GM21447 (cell line): ENCODE measurements around the gene CISD1.
A peak's percentile ranks its signal among the peaks of the same experiment; 100 is the strongest.

Source experiments
- ATAC-seq: cut with Tn5 transposase; IDR thresholded peaks from one replicate; pipeline ENCODE4 v1.9.1; 2021; ENCODE audit not compliant: unreplicated experiment

The CISD1 gene

DNA sequence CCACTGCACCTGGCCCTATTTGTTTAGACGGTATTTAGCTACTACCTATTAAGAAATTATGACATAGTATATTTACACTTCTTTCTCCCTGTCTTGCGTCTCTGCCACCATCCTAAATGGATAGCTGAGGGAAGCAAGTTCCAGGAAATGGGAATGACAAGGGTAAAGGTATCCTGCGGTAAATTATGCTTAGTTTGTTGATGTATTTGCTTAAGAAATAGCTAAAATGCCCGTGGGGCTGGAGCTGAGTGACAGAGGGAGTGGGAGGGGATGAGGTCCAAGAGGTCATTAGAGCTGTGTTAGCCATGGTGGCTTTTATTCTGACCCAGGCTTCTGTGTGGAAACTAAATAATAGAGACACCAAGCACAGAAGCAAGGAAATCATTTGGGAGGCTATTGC is 36.9 kb downstream of the CISD1 start:
- ATAC-seq = no peak

DNA sequence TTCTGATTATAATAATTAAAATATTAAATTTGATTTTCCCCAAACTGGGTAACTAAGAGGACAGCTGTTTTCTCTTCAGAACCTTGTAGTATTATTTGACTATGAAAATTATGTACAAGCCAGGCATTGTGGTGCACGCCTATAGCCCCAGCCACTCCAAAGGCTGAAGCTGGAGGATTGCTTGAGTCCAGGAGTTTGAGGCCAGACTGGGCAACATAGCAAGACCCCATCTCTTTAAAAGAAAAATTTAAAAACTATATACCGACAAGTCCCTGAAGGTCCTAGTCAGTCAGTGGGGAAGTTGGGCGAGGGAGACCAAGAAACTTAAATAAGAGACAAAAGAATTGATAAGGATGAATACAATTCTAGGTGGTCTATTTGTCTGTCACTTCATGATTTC is 38.7 kb downstream of the CISD1 start:
- no peak for ATAC-seq

DNA sequence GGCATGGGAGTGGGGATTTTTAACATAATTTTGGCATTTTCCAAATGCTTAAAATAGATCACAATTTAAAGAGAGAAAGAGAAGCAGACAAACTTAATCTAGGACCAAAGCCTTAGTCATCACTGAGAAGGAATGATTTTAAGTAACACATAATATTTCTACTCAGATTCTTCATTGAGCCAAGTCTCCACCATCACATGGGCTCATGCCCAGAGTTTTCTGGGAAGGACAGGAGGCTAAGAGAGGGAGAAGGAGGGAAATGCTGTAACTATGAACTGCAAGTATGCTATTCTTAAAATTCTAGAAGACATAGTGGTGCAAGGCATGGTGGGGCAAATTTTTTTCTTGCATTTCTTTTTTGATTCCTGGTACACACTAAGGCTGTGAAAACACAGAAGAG is 42.1 kb downstream of the CISD1 start:
- no peak for ATAC-seq

DNA sequence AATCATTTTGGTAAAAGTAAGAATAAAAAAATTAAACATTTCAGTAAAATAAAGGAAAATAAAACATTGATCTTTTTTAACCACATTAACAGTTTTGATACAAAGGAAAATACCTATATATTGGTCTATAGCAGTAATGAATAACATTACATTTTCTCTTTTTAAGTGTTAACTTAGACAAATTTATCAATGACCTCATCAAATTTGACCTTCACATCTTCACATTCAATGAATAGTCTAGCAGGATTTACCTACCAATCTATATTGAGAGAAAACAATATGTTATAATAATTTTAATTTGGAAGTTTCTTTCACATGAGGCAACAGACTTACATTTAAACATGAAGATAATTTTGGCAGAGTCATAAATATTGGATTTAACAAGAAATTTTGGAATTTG is 47.9 kb downstream of the CISD1 start:
- ATAC-seq = no peak

DNA sequence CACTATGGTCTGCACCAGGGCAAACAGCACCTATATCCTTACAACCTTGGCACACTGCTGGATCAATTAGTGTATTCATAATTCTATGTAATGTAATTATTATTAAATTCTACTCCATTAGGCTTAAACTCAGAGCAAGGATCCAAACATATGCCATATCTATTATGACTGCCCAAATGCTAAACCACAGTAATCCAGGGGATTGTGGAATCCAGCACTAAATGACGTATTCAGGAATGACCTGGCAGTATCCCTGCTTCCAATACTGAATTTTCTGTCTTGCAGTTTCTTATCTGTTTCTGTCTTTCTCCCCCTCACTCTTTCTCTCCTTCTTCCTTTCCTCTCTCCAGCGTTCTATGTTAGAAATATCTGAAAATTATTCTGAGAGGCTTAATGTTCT is 49.4 kb downstream of the CISD1 start:
- ATAC-seq = no peak

DNA sequence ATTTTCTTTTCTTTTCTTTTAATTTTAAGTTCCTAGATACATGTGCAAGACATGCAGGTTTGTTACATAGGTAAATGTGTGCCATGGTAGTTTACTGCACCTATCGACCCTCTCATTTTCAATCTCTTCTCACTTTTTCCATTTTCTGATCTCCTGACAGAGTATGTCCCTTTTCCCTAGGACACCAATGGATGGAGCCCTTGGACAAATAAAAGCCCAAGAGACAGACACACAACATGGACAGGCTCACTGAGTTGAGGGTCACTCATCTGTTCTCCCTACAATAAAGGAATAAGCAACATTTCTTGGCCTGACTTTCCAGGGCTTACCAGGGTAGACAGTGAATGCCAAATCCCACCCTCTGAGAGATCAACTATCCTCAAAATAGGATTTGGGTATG is 50.6 kb downstream of the CISD1 start:
- no peak for ATAC-seq

DNA sequence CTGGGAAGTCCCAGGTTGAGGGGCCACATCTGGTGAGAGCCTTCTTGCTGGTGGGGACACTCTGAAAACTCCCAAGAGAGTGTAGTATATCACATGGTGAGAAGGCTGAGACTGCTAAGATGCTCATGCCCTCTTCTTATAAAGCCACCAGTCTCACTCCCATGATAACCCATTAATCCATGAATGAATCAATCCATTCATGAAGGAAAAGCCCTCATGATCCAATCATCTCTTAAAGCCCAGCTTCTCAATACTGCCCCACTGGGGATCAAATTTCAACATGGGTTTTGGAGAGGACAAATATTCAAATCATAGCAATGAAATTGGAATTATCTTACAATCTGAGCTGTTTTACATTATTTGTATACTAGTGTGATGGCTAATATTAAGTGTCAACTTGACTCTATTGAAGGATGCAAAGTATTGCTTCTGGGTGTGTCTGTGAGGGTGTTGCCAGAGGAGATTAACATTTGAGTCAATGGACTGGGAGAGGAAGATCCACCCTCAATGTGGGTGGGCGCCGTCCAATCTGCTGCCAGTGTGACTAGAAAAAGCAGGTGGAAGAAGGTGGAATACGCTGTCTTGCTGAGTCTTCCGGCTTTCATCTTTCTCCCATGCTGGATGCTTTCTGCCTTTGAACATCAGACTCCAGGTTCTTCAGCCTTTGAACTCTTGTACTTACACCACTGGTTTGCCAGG is 51.5 kb downstream of the CISD1 start:
- no peak for ATAC-seq

DNA sequence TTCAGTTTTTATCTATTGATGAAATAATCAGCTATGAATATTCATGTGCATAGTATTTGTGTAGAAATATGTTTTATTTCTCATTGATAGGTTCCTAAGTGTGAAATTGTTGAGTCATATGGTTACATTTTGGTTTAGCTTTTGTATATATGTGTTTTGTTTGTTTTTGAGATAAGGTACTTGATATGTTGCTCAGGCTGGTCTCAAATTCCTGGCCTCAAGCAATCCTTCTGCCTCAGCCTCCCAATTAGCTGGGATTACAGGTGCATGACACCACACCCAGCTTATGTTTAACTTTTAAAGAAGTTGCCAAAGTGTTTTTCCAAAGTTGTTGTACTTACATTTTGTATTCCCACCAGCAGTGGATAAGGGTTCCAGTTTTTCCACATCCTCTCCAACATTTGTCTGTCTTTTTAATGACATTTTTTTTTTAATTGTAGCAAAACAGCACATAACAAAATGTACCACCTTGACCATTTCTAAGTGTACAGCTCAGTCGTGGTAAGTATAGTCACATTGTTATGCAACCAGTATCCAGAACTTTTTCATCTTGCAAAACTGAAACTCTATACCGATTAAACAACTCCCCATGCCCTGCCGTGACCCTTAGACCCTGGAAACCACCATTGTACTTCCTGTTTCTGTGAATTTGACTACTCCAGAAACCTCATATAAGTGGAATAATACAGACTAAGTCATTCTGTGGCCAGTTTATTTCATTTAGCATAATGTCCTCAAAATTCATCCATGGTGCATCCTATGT is 53.3 kb downstream of the CISD1 start:
- peak; percentile 87 for ATAC-seq

DNA sequence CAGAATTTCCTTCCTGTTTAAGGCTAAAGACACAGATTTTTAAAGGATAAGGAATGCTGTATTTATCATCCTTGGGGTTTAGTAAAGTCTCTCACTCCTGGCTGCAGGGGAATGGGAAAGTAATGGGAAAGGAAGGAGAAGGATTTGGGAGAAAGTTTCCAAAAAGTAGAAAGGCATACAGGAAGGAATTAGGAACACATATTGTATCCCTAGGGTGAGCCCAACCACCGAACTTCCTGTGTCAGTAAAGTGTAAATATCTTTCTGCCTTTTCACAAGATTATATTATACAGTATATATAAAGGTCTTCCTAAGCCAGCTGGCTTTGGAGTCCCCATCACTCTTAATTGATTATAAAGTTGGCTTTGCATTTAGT is 53.9 kb downstream of the CISD1 start:
- ATAC-seq = no peak

DNA sequence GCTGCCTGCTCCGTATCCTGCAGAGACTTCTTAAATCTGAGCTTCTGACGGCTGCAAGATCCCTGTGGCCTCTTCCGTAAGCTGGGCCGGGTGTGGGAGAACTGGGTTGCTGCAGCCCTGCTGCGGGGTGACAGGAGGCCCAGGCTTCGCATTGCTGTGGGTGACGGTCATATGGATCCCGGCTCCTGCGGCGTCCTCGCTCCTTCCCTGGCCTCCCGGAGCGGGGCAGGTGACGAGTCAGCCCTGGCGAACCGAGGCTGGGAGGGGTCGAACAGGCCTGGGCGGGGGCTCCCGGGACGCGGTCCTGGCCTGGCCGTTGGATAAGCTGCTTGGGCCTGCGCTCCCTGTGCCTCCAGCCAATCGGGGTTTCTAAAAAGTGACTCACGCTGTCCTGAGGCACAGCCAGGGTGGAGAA is 58.0 kb downstream of the CISD1 start:
- no peak for ATAC-seq

DNA sequence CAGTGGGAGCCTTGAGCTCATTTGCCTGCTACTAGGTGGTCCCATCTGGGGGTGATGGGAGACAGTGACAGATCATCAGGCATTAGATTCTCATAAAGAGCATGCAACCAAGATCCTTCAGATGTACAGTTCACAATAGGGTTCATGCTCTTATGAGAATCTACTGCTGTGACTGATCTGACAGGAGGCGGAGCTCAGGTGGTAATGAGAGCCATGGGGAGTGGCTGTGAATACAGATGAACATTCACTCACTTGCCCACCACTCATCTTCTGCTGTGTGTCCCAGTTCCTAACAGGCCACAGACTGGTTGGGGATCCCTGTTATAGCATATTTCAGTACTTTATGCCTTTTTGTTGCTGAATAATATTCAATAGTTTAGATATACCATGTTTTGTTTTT is 59.3 kb downstream of the CISD1 start:
- ATAC-seq = no peak

DNA sequence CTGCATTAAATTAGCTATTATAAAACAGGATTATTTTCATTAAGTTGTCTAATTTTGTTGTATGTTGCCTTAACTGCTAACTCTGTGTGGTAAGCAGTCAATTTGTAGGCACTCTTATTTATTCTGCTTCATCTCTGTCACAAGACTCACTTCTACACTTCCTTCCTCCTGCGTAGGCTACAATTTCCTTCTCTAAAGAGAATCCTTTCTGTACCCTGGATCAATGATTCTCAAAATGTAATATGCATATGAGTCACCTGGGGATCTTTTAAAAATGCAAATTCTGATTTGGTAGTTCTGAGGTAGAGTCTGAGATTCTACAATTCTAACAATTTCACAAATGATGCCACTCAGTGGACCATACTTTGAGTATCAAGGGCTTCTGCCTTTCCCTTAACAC is 61.5 kb downstream of the CISD1 start:
- no peak for ATAC-seq

DNA sequence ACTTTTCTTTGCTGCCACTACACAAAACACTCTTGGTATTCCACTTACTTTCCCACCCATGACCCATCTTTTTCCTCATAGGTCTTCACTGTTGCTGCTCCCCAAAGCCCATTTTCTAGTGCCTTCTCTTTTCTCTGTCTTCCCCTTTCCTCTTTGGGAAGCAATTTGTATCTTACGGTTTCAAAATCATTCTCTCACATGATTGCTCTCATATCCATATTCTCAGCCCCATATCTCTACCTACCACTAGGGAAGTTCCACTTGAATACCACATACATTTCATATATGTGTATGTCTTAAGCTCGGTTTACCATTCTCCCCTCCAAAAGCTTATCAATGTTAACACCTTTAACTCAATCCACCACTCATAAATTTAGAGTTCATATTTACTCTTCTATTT is 62.7 kb downstream of the CISD1 start:
- ATAC-seq = no peak

DNA sequence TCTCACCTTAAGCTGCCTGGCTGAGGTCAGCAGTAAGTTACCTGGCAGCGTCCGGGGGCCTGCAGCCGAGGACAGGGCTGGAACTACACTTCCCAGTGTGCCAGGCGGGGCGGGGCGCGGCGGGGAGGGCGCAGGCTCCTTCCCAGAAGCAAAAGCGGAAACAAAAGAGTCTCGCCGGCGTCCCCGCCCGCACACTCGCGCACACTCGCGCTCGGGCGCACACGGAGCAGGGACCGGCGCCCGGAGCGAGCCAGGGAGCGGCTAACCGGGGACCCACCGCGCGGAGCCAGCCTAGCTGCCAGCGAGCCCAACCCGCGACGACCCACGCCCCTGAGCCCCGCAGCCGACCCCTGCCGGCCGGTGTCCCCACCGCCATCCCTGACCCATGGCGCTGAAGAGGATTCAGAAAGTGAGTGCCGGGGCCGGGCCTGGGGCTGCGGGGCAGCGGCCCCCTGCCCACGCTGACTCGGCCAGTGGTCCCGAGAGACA is 65.9 kb downstream of the CISD1 start, which contains the start of gene UBE2D1:
TSS of gene UBE2D1 (plus strand) at position 190 of the 489 bp plus-strand sequence. CDS start at position 386, 196 bp downstream.
- ATAC-seq = peak; percentile 97

DNA sequence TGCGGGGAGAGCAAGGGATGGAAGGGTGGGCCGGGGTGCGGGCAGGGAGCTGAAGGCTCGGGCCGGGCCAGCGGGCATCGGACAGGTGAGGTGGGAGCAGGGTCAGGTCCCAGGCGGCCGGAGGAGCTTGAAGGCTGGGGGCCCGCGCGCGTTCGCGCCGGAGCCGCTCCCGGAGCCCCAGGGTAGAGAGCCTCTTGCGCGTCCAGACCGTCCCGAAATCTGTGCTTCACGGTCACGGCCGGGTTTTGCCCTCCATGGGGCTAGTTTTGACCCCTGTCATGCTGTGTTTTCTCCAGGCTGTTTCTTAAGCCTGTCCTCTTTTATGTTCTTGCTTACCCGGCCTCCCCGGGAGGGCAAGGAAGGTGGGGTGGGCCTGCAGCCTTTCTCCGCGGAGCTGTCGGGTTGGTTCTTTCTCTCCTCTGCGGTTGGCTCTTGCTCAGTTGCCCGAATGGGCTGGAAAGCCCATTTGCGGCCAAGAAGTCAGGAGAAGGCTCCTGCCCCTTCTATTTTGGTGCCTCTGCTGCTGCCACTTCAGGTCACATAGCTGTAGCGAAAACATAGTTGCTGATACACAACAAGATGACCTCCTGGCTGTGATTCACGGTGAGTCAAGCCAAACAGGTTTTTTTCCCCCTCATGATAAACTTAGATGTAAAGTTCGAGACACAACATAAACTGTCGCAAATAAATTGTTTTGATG is 66.5 kb downstream of the CISD1 start:
- peak; percentile 46 for ATAC-seq

DNA sequence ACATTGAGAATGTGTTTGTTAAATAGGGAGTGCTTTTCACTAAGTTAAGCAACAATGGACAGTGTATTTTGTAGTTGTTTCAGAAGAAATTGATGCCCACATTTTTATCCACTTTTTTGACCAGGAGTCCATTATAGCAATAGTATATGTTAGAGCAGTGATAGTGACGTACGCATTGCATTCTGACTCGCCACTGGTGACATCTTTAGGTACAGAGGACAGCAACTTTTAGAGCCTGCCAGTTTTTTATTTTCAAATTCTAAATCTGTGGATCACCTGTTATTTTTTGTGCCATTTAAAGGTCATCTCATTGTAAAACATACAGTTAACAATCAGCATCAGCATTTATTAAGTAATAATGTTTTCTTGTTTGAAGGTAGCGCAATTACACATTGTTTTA is 67.3 kb downstream of the CISD1 start:
- no peak for ATAC-seq
